ENCODE results near the gene C6orf47. TPM values are rescaled to one million over a fixed set of nuclear protein-coding genes. Genes with fewer than 3 reads are reported as not detected.

C6orf47 gene, protein sequence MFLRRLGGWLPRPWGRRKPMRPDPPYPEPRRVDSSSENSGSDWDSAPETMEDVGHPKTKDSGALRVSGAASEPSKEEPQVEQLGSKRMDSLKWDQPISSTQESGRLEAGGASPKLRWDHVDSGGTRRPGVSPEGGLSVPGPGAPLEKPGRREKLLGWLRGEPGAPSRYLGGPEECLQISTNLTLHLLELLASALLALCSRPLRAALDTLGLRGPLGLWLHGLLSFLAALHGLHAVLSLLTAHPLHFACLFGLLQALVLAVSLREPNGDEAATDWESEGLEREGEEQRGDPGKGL
- 18.8 and 21.1 TPM in 2 replicates for total RNA-seq

DNA sequence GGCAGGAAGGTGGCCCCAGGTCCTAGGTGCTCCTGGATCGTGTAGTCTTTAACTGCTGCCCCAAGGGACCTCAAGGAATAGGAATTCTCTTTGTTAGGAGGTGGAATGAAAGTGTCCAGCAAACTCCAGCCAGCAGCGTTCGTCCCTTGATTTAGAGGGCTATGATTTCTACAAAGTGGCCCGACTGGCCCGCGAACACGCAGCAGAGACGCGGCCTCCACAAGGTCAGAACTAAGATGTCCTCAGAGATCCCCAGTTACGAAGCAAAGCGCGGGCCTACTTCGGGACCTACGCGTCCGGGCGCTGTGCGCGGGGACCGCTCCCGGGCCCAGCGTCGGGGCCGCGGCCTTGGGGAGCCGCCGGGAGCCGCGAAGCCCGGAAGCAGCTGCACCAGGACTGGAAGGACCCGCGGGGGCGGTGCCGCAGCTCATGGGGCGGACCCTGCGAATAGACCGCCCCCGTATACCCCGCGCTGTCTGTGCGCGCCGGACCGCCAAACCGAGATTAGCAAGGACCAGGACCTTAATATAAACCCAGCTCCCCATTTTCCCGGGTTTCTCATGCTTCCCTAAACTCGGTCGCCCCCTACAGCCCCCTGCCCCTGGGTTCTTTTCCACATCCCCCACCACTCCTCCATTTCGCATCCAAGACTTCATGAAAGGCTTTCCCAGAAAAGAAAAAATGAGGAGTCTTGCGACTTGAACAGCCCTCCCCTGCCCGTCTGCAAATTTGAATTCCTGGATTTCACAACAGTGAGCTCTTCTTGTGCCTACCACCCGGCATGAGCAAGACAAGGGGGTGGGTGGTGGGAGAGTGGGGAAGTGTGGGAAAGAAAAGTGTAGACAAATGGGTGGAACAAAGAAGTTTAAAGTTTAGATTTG is at the start of gene C6orf47:
TSS of gene C6orf47 (minus strand) at position 398 of the 881 bp plus-strand sequence. CDS start 831 bp downstream, outside the sequence.

DNA sequence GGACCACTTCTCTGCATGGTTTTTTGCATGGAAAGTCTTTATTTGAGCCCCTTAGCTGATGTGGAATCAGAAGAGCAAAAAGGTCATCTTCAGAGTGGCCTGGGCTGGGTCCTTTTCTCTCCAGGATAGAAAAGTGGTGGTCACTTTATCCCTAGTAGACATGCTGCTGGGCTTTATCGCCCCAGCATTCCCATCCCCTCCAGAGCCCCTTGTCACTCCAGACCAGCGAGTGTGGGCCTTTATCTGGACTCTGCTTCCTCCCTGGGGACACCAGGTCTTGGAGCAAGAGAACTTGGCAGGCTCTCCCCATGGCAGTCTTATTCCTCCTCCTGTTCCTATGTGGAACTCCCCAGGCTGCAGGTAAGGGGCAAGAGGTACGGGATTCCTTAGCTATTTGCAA is 46.0 kb upstream of the C6orf47 start, which contains the start of gene LY6G6F:
TSS of gene LY6G6F (plus strand) at position 268 of the 400 bp plus-strand sequence. CDS start at position 309, 41 bp downstream.

GRCh38 chr6:31702819-31703716 is 42.5 kb upstream of the C6orf47 start, which contains the start of gene ABHD16A:
ABHD16A (minus strand) TSS chr6:31703324; CDS start chr6:31703281, 43 bp downstream.

DNA sequence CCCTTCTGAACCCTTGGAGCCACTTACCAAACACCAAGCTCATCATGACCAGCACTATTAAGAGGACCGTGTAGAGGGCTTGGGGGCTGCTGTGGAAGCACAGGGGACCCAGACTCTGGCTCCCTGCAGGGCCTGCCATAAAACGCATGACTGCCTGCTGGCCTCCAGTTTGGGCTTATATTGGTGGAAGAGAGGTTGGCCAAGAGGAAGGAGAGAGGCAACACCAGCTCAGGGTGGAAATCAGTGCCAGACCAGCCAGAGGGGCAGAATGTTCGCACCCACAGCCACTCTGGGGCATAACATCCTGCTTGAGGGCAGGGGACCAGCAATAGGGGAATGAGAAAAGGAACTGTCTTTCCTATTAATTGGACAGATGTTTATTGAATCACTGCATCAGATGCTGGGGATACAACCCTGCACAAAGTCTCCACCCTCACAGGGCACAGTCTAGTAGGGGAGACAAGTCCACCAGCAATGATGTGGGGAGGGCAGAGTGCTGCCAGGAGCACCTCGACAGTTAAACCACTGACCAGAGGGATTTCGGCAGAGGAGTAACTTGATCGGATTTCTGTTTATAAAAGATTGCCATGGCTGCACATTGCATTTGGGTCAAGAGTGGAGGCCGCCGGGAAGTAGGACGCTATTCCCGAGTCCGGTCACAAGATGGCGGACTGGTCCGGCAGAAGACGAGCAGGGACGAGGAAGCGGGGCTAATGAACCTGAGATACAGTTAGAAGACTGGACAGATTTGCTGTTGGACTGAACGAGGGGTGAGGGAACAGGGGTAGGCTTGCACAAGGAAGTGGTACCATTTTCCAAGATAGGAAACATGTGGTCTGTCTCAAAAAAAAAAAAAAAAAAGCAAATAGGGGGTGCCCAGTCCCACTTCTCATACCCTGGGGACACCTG is 19.9 kb upstream of the C6orf47 start, which contains the start of gene LY6G5C:
TSS of gene LY6G5C (minus strand) at position 842 of the 909 bp plus-strand sequence. CDS start at position 148, 694 bp downstream.

DNA sequence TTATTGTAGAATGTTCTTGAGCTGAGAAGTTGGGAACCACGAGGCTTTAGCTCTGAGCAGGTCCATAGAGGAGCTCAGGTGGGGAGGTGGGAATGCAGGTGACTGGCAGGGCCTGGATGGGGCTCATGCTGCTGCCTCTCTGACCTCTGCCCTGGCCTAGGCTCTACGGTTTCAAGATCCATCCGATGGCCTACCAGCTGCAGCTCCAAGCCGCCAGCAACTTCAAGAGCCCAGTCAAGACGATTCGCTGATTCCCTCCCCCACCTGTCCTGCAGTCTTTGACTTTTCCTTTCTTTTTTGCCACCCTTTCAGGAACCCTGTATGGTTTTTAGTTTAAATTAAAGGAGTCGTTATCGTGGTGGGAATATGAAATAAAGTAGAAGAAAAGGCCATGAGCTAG is 9.1 kb upstream of the C6orf47 start, which contains the start of gene LY6G5B:
TSS of gene LY6G5B (plus strand) at position 301 of the 400 bp plus-strand sequence. CDS start 975 bp downstream, outside the sequence.

DNA sequence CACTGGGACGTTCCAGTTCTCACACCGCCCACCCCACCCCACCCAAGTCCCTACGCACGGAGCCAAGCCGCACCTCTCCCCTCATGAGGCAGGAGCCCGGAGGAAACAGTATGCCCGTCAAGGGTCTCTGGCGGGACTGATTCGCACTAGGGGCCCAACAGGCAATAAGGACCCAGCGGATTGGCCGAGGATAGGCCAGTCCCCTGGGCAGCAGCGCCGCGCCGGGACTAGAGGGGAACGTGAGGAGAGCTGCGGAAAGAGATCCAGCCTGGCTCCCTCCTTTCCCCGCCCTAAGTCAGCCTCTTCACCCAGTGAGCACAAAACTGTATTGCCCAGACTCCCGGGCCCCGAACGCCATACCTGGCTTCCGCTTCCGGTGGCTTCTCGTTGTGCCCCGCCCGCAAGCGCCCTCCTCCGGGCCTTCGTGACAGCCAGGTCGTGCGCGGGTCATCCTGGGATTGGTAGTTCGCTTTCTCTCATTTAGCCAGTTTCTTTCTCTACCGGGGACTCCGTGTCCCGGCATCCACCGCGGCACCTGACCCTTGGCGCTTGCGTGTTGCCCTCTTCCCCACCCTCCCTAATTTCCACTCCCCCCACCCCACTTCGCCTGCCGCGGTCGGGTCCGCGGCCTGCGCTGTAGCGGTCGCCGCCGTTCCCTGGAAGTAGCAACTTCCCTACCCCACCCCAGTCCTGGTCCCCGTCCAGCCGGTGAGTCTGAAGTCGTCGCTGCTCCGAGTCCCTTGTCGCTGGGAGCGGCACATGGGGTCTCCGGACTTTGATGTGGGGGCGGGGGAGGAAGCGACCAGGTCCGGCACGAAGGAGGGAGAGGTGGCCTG is 5.1 kb upstream of the C6orf47 start, which contains the start of gene CSNK2B:
TSS of gene CSNK2B (plus strand) at position 580 of the 836 bp plus-strand sequence. CDS start 752 bp downstream, outside the sequence.

DNA sequence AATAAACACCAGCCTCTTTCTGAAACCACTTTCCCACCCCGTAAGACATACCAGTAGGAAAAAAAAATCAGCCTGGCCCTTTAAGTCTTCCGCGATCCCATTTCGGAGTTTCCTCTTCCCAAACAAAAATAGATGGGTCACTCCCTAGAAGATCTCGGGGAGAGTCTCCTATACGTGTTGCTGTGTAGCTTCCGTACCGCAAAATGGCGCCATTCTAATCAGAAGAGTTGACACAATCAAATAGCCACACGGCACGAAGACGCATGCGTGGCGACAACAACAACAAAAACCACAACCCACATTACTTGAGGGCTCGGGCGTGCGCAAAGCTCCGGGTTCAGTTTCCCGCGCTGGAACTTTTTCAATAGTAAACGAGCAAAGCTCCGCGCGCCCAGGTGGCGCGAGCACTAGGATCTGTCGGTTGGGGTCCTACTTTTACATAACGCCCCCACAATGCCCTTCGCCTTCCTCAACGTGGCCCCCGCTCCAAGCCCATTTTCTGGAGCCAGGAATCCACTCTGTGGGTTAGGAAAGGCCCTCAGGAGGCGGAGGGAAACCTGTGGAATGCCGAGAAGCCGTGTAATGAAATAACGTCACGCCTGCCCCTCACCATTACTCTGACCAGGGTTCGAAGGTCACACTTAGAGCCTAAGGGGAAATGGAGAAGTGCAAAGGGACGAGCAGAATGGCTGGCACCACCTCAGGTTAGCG is 4.4 kb upstream of the C6orf47 start, which contains the start of gene GPANK1:
TSS of gene GPANK1 (minus strand) at position 208 of the 711 bp plus-strand sequence. CDS start 519 bp downstream, outside the sequence.

DNA sequence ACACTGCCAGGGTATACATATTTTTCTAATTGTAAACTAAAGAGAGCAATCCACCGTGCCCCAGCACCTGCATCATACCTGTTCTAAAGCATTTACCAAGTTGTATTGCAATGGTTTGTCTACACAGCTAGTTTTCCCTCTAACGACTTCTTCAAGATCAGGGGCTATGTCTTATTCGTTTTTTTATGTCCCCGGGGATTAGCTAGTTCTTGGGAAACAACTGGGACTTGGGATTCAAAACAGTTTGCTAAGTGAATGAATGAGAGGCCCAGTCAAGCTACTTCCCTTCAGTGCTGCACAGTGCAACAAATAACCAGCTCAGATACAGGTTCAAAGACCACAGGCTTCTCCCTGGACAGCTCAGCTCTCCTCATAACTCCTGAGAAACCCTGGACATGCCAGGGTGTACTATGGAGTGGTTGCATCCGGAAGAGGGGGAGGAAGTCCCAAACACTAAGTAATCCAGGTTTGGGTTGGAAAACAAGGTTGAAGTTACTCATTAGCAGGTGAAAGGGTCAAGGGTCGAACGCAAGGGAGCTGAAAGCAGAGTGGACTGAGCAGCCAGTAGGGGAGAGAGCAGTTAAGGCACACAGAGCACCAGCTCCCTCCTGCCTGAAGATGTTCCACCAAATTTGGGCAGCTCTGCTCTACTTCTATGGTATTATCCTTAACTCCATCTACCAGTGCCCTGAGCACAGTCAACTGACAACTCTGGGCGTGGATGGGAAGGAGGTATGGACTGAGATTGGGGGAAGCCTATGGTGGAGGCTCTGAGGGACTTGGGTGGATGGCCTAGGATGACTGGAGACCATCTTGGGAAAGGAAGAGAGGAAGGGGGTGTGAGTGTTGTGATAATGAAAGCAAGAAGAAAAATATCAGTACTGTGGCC is 5.0 kb downstream of the C6orf47 start, which contains the start of gene APOM:
TSS of gene APOM (plus strand) at position 546 of the 889 bp plus-strand sequence. CDS start at position 619, 73 bp downstream.

GRCh38 chr6:31620586-31621319 is 39.8 kb downstream of the C6orf47 start, which contains the start of gene PRRC2A:
PRRC2A (plus strand) TSS chr6:31620715; CDS start chr6:31622790, 2,075 bp downstream.

DNA sequence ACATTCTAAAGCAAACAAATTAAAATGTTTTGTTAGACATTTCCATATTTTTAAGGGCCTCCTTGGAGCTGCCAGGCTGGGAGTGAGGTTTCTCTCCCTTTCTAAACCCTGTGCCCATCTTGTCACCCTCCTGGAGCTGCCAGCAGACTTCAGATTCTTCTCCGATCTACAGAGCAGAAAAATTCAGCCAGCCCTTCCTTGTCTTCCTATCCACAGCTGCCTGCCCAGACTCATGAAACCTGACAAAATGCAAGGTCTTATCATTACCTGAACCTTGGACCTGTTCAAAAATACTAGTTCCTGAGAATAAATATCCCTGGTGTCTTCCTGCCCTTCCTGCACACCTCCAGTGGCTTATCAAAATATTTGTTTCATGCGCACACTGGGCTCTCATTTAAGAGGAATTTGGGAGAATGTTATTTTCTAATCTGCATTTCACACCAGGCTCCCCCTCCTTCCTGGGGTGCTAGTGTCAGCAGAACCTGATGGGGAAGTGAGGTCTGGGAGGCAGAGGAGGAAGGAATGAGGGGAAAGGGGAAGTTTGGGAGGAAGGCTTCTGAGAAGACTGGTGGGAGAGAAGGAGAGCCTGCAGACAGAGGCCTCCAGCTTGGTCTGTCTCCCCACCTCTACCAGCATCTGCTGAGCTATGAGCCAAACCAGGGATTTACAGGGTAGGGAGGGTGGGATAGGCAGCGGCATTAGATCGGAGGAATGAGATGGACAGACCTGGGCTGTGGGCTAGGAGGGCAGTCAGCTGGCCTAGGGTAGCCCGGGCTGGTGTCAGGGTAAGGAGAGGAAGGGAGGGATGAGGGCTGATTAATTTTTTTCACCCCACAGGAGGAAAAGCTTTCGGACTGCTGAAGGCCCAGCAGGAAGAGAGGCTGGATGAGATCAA is 45.6 kb downstream of the C6orf47 start, which contains the start of gene AIF1:
TSS of gene AIF1 (plus strand) at position 551 of the 895 bp plus-strand sequence. CDS start at position 647, 96 bp downstream.

Other genes with a start within 250 kb of the C6orf47 start
- gene MICB, start 162.6 kb downstream of the C6orf47 start, total RNA-seq = 23.4 and 50.3 TPM in 2 replicates
- not detected in 2 replicates for gene MCCD1, start 131.8 kb downstream of the C6orf47 start, total RNA-seq
- 354 and 456 TPM in 2 replicates for gene DDX39B, start 118.8 kb downstream of the C6orf47 start, total RNA-seq
- gene ATP6V1G2, start 114.2 kb downstream of the C6orf47 start, total RNA-seq = 0.97 and 2.0 TPM in 2 replicates
- gene NFKBIL1, start 113.2 kb downstream of the C6orf47 start, total RNA-seq = 25.3 and 26.9 TPM in 2 replicates
- gene LTA, start 88.5 kb downstream of the C6orf47 start, total RNA-seq = not detected in 2 replicates
- gene TNF, start 85.2 kb downstream of the C6orf47 start, total RNA-seq = under 0.01 TPM in 1 of 2 replicates, not detected in the other
- 3.2 and 6.7 TPM in 2 replicates for gene LTB, start 78.4 kb downstream of the C6orf47 start, total RNA-seq
- gene LST1, start 74.5 kb downstream of the C6orf47 start, total RNA-seq = 0.32 TPM in 1 of 2 replicates, not detected in the other
- not detected in 2 replicates for gene NCR3, start 67.8 kb downstream of the C6orf47 start, total RNA-seq
- gene AIF1, start 45.5 kb downstream of the C6orf47 start, total RNA-seq = not detected in 2 replicates
- 22.2 and 24.0 TPM in 2 replicates for gene PRRC2A, start 40.1 kb downstream of the C6orf47 start, total RNA-seq
- 90.4 and 110 TPM in 2 replicates for gene BAG6, start 8.1 kb downstream of the C6orf47 start, total RNA-seq
- gene APOM, start 4.9 kb downstream of the C6orf47 start, total RNA-seq = 0.30 TPM in 1 of 2 replicates, not detected in the other
- 10.2 and 10.7 TPM in 2 replicates for gene GPANK1, start 4.2 kb upstream of the C6orf47 start, total RNA-seq
- gene CSNK2B, start 5.3 kb upstream of the C6orf47 start, total RNA-seq = 84.3 and 95.2 TPM in 2 replicates
- 0.97 and 1.7 TPM in 2 replicates for gene LY6G5B, start 9.2 kb upstream of the C6orf47 start, total RNA-seq
- under 0.01 and 2.7 TPM in 2 replicates for gene LY6G5C, start 20.3 kb upstream of the C6orf47 start, total RNA-seq
- 41.3 and 51.1 TPM in 2 replicates for gene ABHD16A, start 42.5 kb upstream of the C6orf47 start, total RNA-seq
- not detected in 2 replicates for gene LY6G6F, start 46.1 kb upstream of the C6orf47 start, total RNA-seq
- gene LY6G6D, start 54.6 kb upstream of the C6orf47 start, total RNA-seq = not detected in 2 replicates
- not detected in 2 replicates for gene LY6G6C, start 61.0 kb upstream of the C6orf47 start, total RNA-seq
- not detected in 2 replicates for gene MPIG6B, start 62.6 kb upstream of the C6orf47 start, total RNA-seq
- gene DDAH2, start 68.5 kb upstream of the C6orf47 start, total RNA-seq = 68.5 and 79.6 TPM in 2 replicates
- gene CLIC1, start 75.8 kb upstream of the C6orf47 start, total RNA-seq = 865 and 1,138 TPM in 2 replicates
- 7.1 and 7.9 TPM in 2 replicates for gene MSH5, start 79.2 kb upstream of the C6orf47 start, total RNA-seq
- gene SAPCD1, start 101.9 kb upstream of the C6orf47 start, total RNA-seq = 0.65 TPM in 1 of 2 replicates, not detected in the other
- not detected in 2 replicates for gene VWA7, start 116.5 kb upstream of the C6orf47 start, total RNA-seq
- 50.3 and 57.1 TPM in 2 replicates for gene VARS1, start 135.0 kb upstream of the C6orf47 start, total RNA-seq
- gene LSM2, start 146.2 kb upstream of the C6orf47 start, total RNA-seq = 57.2 and 65.0 TPM in 2 replicates
- 0.76 and 0.97 TPM in 2 replicates for gene HSPA1L, start 154.5 kb upstream of the C6orf47 start, total RNA-seq
- 43.5 and 61.9 TPM in 2 replicates for gene HSPA1A, start 154.8 kb upstream of the C6orf47 start, total RNA-seq
- gene HSPA1B, start 167.0 kb upstream of the C6orf47 start, total RNA-seq = 60.1 and 104 TPM in 2 replicates
- gene NEU1, start 202.0 kb upstream of the C6orf47 start, total RNA-seq = 58.1 and 93.8 TPM in 2 replicates
- gene SLC44A4, start 218.2 kb upstream of the C6orf47 start, total RNA-seq = 0.15 and 0.32 TPM in 2 replicates
- 36.4 and 43.8 TPM in 2 replicates for gene EHMT2, start 236.9 kb upstream of the C6orf47 start, total RNA-seq
- 2.6 and 2.9 TPM in 2 replicates for gene ZBTB12, start 241.3 kb upstream of the C6orf47 start, total RNA-seq